ACC112 (cell line): ENCODE results near the gene BPIFB3.

Experiments
- H2AFZ ChIP-seq: fragments of 200-600 bp; sonication (generic); one replicate; pipeline ENCODE4 v1.6.0; 2017; ENCODE audit warnings: antibody characterized with exemption, low read length; ENCODE audit not compliant: unreplicated experiment
- H3K27ac ChIP-seq: fragments of 200-600 bp; sonication (generic); 2 replicates; pipeline ENCODE4 v1.5.1; 2014; ENCODE audit warnings: low read depth, mild to moderate bottlenecking, antibody characterized with exemption, low read length, moderate library complexity
- H3K27me3 ChIP-seq: fragments of 200-600 bp; sonication (generic); 2 replicates; pipeline ENCODE4 v1.6.1; 2014; ENCODE audit warnings: mild to moderate bottlenecking, antibody characterized with exemption, low read length, moderate library complexity, mixed read lengths; ENCODE audit not compliant: insufficient read depth
- H3K36me3 ChIP-seq: fragments of 200-600 bp; sonication (generic); 2 replicates; pipeline ENCODE4 v1.6.1; 2016; ENCODE audit warnings: mild to moderate bottlenecking, antibody characterized with exemption, low read length, moderate library complexity, mixed read lengths; ENCODE audit not compliant: insufficient read depth
- H3K4me1 ChIP-seq: fragments of 200-600 bp; sonication (generic); one replicate; pipeline ENCODE4 v1.6.1; 2016; ENCODE audit warnings: low read length, mixed read lengths; ENCODE audit not compliant: insufficient read depth, unreplicated experiment, control insufficient read depth
- H3K4me3 ChIP-seq: fragments of 200-600 bp; sonication (generic); 2 replicates; pipeline ENCODE4 v1.5.1; 2014; ENCODE audit warnings: mild to moderate bottlenecking, low read depth, low read length
- H3K79me2 ChIP-seq: fragments of 200-600 bp; sonication (generic); one replicate; pipeline ENCODE4 v1.6.0; 2016; ENCODE audit warnings: low read length; ENCODE audit not compliant: control insufficient read depth, unreplicated experiment, insufficient read depth

Gene BPIFB3

DNA sequence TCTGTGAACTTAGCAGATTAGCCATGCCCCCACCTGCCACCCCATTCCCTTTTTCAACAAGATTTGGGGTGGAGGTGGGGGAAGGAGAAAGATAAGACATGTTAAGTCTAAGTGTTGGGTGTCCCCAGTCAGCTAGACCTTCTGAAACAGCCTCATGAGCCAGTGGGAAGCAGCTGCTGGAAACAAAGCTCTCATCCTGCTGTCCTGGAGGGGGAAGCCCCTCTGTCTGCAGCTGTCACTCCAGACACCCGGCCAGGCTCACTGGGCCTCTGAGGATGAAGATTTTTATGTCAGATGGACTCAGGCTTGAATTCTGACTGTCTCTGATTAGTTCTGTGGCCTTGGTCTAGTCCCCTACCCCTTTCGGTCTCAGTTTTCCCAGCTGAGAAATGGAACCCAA is 1.1 kb downstream of the BPIFB3 start:
- Histone ChIP-seq H2AFZ (no peak overlapping the region), H3K4me1 (no peaks in the 10 kb centered on the region), H3K79me2 (no peaks in the 10 kb centered on the region), H3K4me3 (no peak overlapping the region), H3K27ac (no peak overlapping the region), H3K36me3 (no peaks in the 10 kb centered on the region), H3K27me3 (peaks cover 36% of the 10 kb centered on the region)

DNA sequence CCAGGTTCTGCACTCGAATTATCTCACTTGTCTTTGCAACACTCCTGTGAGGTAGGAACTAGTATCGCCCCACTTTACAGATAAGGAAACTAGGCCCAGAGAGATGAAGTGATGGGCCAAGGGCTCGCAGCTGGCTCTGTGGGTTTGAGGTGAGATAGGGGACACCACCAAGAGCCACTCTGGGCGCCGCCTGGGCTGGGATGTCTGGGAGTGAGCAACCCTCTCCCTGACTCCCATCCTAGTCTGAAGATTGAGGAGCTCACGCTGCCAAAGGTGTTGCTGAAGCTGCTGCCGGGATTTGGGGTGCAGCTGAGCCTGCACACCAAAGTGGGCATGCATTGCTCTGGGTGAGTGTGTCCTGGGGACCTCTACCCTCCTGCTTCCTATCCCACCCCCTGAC is 5.4 kb downstream of the BPIFB3 start:
- H3K36me3 ChIP-seq: no peaks in the 10 kb centered on the region
- peaks cover 35% of the 10 kb centered on the region for H3K27me3 ChIP-seq
- H3K79me2 ChIP-seq: no peaks in the 10 kb centered on the region
- no peaks in the 10 kb centered on the region for H3K4me1 ChIP-seq
- H3K4me3 ChIP-seq: no peak overlapping the region
- H3K27ac ChIP-seq: no peak overlapping the region
- no peak overlapping the region for H2AFZ ChIP-seq

DNA sequence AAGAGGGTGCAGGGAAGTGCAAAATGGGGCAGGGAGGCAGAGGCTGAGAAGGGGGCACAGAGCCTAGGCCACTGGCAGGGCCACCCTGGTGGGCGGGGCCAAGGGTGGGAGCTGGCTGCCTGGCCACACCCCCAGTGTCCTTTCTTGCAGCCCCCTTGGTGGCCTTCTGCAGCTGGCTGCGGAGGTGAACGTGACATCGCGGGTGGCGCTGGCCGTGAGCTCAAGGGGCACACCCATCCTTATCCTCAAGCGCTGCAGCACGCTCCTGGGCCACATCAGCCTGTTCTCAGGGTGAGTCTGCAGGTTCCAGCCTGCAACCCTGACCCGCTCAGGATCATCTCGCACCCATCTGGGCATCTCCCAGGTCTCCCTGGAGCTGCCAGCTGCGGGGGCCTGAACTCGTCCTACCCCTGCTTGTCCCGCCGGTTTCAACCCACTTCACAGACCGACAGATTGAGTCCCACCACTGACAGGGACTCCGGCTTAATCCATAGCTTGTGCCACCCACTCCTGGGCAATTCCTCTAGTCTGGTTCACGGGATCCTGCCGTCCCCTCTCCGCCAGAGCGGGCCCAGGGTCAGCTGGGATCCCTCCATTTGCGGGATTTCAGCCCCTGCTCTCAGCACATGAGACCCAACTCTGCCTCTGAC is 6.2 kb downstream of the BPIFB3 start:
- Histone ChIP-seq H3K79me2 (no peaks in the 10 kb centered on the region), H3K27ac (no peak overlapping the region), H3K4me3 (no peak overlapping the region), H2AFZ (no peak overlapping the region), H3K4me1 (no peaks in the 10 kb centered on the region), H3K36me3 (no peaks in the 10 kb centered on the region), H3K27me3 (peaks cover 28% of the 10 kb centered on the region)

DNA sequence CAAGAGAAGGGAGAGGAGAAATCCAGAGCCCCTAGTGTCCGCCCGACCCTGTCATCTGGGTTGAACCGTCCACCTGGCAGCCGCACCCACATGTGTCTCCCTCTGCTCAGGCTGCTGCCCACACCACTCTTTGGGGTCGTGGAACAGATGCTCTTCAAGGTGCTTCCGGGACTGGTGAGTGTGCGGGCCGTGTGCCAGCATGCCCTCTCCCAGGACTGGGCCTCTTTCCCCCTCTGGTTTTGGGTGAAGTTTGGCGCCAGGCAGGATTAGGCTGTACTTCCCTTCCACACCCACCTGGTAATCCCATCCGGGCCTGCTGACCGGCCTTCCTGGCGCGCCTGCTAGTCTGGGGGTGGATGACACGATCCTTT is 7.9 kb downstream of the BPIFB3 start:
- Histone ChIP-seq H3K27me3 (peaks cover 12% of the 10 kb centered on the region; the same call in 1 of the 2 replicates), H2AFZ (no peak overlapping the region), H3K36me3 (no peaks in the 10 kb centered on the region), H3K79me2 (no peaks in the 10 kb centered on the region), H3K27ac (no peak overlapping the region), H3K4me3 (no peak overlapping the region), H3K4me1 (no peaks in the 10 kb centered on the region)

DNA sequence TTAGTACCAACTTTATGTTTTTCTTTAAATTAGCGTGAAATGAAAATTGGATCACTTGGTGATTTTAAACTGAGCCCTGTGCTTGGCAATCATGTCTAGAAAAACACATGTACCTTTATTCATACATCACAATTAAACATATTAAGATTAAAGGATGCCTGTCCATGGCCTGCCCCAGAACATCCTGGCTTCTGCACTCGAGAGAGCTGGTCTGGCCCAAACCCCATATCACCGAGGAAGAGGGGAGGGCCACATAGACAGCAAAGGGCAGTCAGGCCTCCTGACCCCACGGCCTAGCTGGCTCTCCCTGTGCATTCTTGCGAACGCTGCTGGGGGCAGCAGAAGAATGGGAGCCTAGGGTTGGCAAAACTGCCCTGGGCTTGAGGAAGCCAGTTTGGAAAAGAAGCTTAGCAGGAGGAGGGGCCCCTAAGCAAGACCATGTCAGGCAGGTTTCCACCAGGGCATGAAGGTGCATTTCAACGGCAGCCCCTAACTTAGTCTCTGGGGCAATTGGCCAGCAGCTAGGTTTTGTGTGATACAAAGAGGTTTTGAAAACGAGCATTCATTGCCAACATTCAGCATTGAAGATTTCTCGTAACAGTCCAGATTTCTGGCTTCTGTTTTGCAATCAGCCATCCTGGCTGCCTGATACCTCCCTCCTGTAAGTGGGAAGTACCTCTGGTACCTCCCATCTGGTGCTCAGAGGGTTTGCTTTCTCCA is 8.6 kb downstream of the BPIFB3 start:
- no peak overlapping the region for H3K4me3 ChIP-seq
- H3K36me3 ChIP-seq: no peaks in the 10 kb centered on the region
- H3K4me1 ChIP-seq: no peaks in the 10 kb centered on the region
- H3K27ac ChIP-seq: no peak overlapping the region
- peaks cover 11% of the 10 kb centered on the region; the same call in 1 of the 2 replicates for H3K27me3 ChIP-seq
- H2AFZ ChIP-seq: no peak overlapping the region
- H3K79me2 ChIP-seq: no peaks in the 10 kb centered on the region

DNA sequence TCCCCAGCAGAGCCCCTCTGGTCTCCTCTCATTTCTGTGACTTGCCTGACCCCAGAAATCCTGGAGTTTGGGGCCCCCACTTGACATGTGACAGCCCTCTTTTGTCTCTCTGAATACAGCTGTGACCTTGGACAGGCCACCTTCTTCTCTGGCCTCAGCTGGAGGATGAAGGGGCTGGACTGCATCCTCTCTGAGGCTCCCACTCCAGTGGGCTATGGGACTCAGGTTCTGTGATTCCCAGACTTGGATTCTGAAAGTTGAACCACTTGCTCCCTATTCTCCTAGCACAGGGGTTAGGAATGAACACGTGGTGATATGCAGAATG is 9.1 kb downstream of the BPIFB3 start:
- Histone ChIP-seq H3K4me1 (no peaks in the 10 kb centered on the region), H3K36me3 (no peaks in the 10 kb centered on the region), H3K27ac (no peak overlapping the region), H2AFZ (no peak overlapping the region), H3K27me3 (peaks cover 6% of the 10 kb centered on the region; the same call in 1 of the 2 replicates), H3K4me3 (no peak overlapping the region), H3K79me2 (no peaks in the 10 kb centered on the region)

DNA sequence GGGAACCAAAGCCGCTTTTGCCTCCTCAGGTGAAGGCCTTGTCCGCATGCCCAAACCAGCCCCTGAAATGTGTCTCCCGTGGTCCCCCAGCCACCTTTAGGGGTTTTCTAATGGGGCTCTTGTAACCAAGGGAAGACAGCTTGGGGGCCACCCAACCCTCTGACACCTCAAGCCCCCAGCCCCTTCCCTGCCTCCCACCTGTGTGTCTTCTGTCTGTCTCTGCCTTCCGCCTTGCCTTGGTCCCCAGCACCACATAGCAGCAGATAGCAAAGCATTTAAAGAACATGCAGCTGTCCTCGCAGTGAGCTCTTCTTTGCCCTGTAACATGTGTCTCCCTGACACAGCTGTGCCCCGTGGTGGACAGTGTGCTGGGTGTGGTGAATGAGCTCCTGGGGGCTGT is 9.6 kb downstream of the BPIFB3 start:
- Histone ChIP-seq H3K27ac (no peak overlapping the region), H3K4me3 (no peak overlapping the region), H3K4me1 (no peaks in the 10 kb centered on the region), H3K27me3 (peaks cover 3% of the 10 kb centered on the region; the same call in 1 of the 2 replicates), H2AFZ (no peak overlapping the region), H3K36me3 (no peaks in the 10 kb centered on the region), H3K79me2 (no peaks in the 10 kb centered on the region)

DNA sequence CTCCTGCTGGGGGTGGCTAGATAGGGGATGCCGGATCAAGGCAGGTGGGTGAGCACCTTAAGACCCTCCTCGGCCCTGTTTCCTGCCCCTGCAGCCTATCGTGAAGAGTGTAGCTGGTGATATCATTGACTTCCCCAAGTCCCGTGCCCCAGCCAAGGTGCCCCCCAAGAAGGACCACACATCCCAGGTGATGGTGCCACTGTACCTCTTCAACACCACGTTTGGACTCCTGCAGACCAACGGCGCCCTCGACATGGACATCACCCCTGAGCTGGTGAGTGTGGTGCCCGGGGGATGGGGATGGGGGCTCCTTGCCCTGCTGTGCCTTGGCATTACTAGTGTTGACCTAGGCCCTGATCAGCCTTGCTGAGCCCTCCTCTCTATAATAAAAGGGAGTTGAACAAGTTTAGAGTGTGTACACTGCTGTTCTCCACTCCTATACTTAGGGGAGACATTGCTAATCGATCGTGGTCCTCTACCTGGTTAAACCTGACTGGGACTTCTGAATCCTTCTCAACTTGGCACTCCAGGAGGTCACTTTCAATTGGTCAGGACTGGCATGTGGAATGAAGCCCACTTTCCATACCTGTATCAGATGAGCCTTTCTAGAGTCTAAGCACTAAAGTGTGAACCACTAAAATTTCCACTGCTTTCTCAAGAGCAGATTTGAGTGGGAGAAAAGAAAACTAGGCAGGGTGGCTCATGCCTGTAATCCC is 11.0 kb downstream of the BPIFB3 start:
- peaks cover 15% of the 10 kb centered on the region for H3K27me3 ChIP-seq

DNA sequence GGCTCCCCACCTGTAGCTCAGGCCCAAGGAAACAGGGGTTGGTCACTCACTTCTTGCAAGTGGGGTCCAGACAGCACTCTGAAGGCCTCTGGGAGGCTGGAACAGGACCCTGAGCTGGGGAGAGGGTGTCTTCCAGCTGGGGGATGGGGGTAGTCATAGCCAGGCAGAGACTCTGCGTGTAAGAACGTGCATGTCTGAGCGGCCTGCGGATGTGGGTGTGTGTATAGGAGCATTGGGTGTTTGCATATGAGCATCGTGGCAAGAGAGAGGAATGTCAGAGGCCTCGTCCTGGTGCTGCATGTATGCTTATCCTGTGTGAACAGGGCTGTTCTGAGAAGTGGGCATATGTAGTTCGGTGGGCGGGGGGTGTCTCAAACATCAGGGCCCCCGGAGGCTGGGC is 12.1 kb downstream of the BPIFB3 start:
- no peak overlapping the region for H3K4me3 ChIP-seq
- no peak overlapping the region for H2AFZ ChIP-seq
- no peak overlapping the region for H3K27ac ChIP-seq
- no peaks in the 10 kb centered on the region for H3K4me1 ChIP-seq
- H3K36me3 ChIP-seq: no peaks in the 10 kb centered on the region
- no peaks in the 10 kb centered on the region for H3K79me2 ChIP-seq
- peaks cover 25% of the 10 kb centered on the region for H3K27me3 ChIP-seq

More for the DNA sequence above, 11.0 kb downstream of the BPIFB3 start:
- no peak overlapping the region for H2AFZ ChIP-seq
- no peaks in the 10 kb centered on the region for H3K4me1 ChIP-seq
- no peak overlapping the region for H3K4me3 ChIP-seq
- no peaks in the 10 kb centered on the region for H3K36me3 ChIP-seq
- H3K79me2 ChIP-seq: no peaks in the 10 kb centered on the region
- H3K27ac ChIP-seq: no peak overlapping the region

DNA sequence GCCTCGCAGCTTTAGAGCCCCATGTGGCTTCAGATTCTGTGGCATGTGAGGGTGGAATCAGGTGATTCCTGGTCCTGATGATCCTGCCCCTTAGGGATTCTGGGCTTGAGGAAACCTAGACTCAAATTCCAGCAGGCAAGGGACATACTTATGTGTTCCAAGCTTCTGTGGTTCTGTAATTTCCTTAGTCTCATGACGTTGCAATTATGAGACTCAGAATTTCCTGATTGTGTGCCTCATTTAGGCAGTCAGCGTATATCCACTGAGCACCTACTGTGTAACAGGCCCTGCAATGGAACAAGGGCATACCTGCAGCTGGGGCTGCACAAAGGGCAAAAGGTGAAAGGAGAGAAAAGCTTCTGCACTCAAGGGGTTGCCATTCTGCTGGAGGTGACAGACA is 14.1 kb downstream of the BPIFB3 start:
- Histone ChIP-seq H3K27me3 (peaks cover 43% of the 10 kb centered on the region), H3K4me1 (no peaks in the 10 kb centered on the region), H2AFZ (no peak overlapping the region), H3K4me3 (no peak overlapping the region), H3K36me3 (no peaks in the 10 kb centered on the region), H3K27ac (no peak overlapping the region), H3K79me2 (no peaks in the 10 kb centered on the region)
